ENCODE data around the gene CSPG4.
"Not testable (repeated sequence)": the region's sequence is repeated elsewhere in the genome, so short reads cannot be mapped to it uniquely, and the experiment has no call there.

Gene CSPG4

DNA sequence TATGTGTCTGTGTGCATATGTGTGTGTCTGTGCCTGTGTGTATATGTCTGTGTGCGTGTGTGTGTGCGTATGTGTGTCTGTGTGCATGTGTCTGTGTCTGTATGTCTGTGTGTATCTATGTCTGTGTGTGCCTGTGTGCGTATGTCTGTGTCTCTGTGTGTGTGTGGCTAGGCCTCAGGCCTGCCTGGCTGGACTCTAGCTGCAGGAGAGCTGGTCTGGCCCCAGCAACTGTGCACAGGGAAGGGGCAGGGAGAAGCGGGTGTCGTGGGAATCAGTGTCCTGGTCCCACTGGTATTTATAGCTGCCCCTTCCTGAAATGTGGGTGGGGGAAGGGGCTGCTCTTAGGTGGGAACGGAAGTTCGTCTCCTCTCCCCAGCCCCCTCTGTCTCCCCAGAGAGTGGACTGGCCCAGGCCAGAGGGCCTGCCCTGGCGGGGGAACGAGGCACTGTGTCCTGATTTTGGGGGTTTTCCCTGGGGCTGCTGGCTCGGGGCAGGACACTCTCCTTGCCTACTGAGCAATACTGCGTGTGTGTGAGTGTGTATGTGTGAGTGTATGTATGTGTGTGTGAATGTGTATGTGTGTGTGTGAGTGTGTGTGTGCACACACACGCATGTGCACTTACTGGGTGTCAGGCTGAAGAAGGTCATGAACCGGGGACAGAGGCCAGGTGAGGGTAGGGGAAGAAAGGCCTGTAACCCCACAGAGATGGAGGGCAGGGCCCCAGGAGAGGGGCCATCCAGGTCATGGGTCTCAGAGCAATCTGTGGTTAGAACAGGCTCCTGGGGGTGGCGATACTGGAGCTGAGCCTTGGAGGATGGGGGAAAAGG, 6.6 kb downstream of the CSPG4 start:
- Mint-ChIP-seq H3K36me3 (ENCODE audit: low read depth) (no peaks in the 10 kb centered on the region), H3K4me3 (no peak overlapping the region), H3K27me3 (ENCODE audit: low read depth) (no peaks in the 10 kb centered on the region), H3K27ac (no peak overlapping the region), H3K4me1 (ENCODE audit: low read depth) (peaks cover 2% of the 10 kb centered on the region), H3K9me3 (no peaks in the 10 kb centered on the region)

DNA sequence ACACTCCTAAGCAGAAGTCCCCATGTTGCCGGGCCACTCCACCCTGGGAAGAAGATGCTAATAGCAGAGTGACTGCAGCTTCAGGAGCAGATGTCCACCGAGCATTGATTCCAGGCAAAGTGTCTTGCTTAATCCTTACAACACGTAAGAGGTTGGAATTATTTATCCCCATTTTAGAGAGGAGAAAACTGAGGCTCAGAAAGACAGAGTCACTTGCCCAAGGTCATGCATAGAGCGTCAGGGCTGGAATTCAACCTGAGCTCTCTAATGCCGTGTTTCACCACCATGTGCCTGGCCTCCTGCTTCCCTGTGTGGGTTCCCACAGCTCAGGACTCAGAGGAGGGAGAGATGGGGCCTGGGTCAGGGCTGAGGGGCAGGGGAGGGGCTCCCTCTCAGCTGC, 7.3 kb downstream of the CSPG4 start:
- H3K4me3 Mint-ChIP-seq; H3K27me3 Mint-ChIP-seq (ENCODE audit: low read depth); H3K36me3 Mint-ChIP-seq (ENCODE audit: low read depth); H3K27ac Mint-ChIP-seq; H3K9me3 Mint-ChIP-seq; H3K4me1 Mint-ChIP-seq (ENCODE audit: low read depth): not testable (repeated sequence)

DNA sequence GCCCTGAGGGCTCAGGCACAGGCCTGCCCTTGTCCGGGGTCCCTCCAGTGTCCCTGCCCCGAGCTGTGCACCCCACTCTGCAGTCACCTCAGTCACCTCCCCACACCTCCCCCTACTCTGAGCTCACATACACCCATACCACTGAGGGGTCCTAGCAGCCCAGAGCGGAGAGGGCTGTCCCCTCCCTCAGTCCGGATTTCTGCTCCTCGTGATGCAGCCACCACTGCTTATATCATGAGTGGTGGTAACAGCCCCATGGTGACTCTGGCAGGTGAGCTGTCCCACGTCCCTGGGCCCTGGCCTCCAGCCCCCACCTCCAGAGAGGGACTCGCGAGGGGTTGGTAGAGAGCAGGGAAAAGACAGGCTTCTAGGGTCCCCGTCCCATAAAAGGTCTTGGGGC, 8.0 kb downstream of the CSPG4 start:
- no peaks in the 10 kb centered on the region for H3K9me3 Mint-ChIP-seq
- H3K27me3 Mint-ChIP-seq (ENCODE audit: low read depth), result no peaks in the 10 kb centered on the region
- H3K4me1 Mint-ChIP-seq (ENCODE audit: low read depth), result peaks cover 2% of the 10 kb centered on the region
- H3K4me3 Mint-ChIP-seq, result no peak overlapping the region
- no peak overlapping the region for H3K27ac Mint-ChIP-seq
- H3K36me3 Mint-ChIP-seq (ENCODE audit: low read depth), result no peaks in the 10 kb centered on the region

DNA sequence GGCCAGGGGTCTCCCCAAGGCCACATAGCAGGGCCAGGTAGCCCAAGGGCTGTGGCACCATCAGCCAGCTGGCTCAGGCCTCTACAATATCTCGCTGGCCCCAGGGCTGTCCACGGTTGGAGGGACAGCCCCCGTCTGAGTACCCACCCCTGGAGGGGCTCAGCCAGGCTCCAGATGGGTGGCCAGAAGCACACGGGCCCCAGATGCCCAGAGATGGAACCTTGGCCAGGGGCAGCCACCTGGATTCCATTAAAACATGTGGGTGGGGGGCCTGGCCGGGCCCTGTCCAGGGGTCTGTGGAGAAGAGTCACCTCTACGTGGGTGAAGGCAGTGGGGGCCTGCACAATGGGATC, 8.4 kb downstream of the CSPG4 start:
- Mint-ChIP-seq H3K4me3 (no peak overlapping the region), H3K27ac (no peak overlapping the region), H3K9me3 (no peaks in the 10 kb centered on the region), H3K4me1 (ENCODE audit: low read depth) (peaks cover 4% of the 10 kb centered on the region), H3K27me3 (ENCODE audit: low read depth) (no peaks in the 10 kb centered on the region), H3K36me3 (ENCODE audit: low read depth) (no peaks in the 10 kb centered on the region)

DNA sequence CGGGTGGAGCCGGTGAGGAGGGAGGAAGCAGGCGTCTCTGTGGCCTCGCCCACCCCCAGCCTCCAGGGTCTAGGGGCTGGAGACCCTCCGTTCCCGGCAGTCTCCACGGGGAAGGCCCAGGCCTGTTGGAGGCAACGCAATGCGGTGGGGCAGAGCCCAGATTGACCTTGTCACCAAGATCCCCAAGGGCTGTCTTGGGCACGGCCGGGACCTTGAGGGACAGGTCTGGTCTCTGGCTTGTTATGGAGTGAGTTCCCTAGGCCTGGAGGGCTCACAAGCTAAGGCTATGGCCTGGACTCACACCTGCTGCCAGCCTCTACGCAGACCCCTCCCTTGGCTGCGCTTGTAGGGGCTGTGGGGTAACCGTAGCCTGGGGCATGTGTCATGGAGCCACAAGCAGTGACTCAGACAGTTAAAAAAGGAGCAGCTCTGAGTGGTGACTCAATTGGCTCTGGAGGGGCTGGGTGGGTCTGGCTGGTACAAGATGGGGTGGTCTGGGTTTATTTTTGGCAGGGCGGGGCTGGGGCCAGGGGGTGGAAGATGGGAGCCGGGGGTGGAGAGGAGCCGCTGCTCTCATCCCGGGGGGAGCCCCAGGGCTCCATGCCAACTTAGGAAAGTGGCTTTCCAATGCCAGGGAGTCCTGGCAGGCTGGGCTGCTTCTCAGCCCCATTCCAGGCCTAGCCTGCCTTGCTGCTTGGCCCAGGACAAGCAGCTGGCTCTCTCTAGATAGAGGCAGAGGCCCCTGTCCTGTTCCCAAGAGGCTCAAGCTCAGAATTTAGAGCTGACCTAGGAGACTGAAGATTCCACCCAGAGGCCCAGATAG, 9.0 kb downstream of the CSPG4 start:
- H3K4me1 Mint-ChIP-seq (ENCODE audit: low read depth); H3K36me3 Mint-ChIP-seq (ENCODE audit: low read depth); H3K27ac Mint-ChIP-seq; H3K9me3 Mint-ChIP-seq; H3K4me3 Mint-ChIP-seq; H3K27me3 Mint-ChIP-seq (ENCODE audit: low read depth): not testable (repeated sequence)

DNA sequence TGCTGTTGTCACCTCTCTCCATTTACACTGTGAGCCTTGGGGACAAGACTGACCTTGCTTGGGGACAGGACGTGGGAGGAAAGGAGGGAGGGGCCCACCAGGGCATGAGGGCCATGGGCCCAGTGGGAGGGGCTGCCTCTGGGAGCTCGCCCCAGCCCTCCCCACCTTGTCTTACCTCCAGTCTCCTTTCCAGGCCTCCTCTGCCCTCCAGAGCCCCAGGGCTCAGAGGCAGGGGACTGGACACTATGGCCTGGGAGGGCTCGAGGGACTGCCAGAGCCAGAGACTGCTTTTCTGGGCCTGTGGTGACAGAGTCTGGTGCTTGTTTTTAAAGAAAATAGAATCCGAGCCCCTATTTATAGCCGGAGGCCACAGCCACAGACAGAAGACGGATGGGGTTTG, 10.2 kb downstream of the CSPG4 start:
- Mint-ChIP-seq H3K36me3 (ENCODE audit: low read depth) (no peaks in the 10 kb centered on the region), H3K27me3 (ENCODE audit: low read depth) (no peaks in the 10 kb centered on the region), H3K4me3 (no peak overlapping the region), H3K4me1 (ENCODE audit: low read depth) (peaks cover 4% of the 10 kb centered on the region), H3K9me3 (no peaks in the 10 kb centered on the region), H3K27ac (no peak overlapping the region)

DNA sequence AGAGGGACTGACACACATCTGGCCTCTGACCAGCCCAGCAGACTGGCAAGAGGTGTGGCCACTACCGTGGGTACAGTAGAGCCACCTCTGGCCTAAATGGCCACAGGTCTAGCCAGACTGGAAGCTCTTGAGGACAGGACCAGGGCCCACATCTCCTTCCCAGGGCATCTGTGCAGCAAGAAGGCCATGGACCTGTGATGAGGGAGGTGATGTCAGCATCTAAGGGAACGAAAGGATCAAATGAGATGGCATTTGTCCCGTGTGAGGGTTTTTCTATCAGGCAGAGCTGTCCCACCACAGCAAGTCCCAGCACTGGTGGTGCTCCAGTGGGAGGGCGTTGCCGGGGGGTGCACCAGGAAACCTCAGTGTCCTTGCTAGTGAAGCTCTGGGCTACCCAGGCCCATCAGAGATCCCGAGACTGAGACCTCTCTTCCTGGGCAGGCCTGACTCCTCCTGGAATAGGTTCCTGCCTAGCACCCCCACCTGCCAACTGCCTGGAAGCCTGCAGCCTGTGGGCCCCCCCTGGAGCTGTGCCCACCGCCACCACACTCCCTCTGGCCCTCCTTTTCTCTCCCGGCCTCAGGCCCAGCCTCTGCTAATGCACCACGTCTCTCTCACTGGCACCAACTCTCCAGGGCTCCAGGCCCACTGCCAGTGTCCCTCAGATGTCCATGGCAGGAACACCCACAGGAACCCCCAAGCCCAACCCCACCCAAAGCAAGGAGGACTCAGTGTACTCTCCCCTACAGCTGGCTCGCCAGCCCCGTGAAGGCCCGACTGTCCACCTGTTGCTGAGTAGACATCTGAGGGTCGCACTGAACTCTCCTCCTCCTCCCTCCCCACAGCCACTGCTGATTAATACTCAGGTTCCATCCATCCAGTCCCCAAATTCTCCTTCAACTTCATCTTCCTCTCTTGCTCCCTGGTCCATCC, 11.3 kb downstream of the CSPG4 start:
- not testable (repeated sequence) for H3K27ac Mint-ChIP-seq; H3K4me1 Mint-ChIP-seq (ENCODE audit: low read depth); H3K9me3 Mint-ChIP-seq; H3K36me3 Mint-ChIP-seq (ENCODE audit: low read depth); H3K27me3 Mint-ChIP-seq (ENCODE audit: low read depth); H3K4me3 Mint-ChIP-seq

DNA sequence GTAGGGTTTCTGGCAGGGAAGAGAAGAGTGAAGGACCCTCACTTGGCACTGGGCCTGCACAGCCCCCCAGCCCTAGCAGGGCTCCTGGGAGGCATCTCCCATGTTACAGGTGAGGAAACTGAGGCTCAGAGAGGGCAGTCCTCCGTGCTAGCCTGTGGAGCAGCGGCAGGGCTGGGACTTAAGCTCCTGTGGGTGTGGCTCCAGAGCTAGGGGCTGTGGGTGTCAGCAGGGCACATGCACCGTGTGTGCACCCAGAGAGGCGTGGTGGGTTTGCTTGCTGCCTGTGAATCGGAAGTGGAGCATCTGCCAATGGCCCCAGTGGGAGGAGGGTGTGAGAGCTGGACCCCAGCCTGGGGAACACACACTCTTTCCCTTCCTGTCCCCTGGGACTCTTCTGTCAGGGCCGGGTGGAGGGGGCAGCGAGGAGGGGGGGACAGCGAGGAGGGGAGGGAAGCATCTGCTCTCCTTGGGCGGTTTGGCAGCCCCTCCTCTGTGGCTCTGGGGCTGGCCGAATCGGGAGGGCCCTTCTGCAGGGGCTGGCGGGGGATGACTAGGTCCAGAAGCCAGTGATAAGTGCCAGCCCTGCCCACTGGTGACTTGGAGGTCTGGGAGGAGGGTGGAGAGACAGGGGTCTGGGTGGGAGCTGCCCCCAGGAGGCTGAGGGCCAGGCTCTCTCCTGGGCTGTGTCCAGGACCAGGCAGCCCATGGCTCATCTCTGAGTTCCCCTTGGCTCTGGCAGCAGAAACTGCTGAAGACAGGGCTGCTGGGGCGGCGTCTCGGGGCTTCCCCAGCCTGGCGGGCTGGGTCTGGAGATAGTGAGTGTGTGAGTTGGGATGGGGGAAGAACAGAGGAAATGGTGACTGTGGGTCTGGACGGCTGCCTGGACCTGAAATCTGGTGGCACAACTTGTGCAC, 12.4 kb downstream of the CSPG4 start:
- not testable (repeated sequence) for H3K27ac Mint-ChIP-seq, H3K4me3 Mint-ChIP-seq

DNA sequence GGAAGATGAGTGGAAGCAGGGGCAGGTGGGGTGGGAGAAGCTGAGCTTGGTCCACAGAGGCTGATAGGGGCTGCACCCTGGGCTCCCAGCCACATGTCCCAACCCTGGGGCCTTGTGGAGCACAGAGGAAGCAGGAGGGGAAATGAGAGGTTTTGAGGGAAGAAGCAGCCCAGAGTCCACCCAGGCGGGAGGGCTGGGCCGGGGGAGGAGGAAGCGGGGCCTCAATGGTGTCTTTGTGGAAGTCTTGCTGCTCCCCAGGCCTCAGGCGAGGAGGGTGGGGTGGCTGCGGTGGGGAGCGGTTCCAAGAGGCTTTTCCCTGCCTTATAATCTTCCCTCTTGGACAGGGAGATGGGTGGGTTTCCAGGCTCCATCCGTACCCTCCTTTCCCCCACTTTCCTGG, 13.1 kb downstream of the CSPG4 start:
- not testable (repeated sequence) for H3K36me3 Mint-ChIP-seq (ENCODE audit: low read depth); H3K27me3 Mint-ChIP-seq (ENCODE audit: low read depth); H3K27ac Mint-ChIP-seq; H3K4me3 Mint-ChIP-seq; H3K9me3 Mint-ChIP-seq
- peaks cover 17% of the 10 kb centered on the region for H3K4me1 Mint-ChIP-seq (ENCODE audit: low read depth)

More for the DNA sequence above, 12.4 kb downstream of the CSPG4 start:
- peaks cover 10% of the 10 kb centered on the region for H3K4me1 Mint-ChIP-seq (ENCODE audit: low read depth)
- H3K36me3 Mint-ChIP-seq (ENCODE audit: low read depth); H3K27me3 Mint-ChIP-seq (ENCODE audit: low read depth); H3K9me3 Mint-ChIP-seq: not testable (repeated sequence)

DNA sequence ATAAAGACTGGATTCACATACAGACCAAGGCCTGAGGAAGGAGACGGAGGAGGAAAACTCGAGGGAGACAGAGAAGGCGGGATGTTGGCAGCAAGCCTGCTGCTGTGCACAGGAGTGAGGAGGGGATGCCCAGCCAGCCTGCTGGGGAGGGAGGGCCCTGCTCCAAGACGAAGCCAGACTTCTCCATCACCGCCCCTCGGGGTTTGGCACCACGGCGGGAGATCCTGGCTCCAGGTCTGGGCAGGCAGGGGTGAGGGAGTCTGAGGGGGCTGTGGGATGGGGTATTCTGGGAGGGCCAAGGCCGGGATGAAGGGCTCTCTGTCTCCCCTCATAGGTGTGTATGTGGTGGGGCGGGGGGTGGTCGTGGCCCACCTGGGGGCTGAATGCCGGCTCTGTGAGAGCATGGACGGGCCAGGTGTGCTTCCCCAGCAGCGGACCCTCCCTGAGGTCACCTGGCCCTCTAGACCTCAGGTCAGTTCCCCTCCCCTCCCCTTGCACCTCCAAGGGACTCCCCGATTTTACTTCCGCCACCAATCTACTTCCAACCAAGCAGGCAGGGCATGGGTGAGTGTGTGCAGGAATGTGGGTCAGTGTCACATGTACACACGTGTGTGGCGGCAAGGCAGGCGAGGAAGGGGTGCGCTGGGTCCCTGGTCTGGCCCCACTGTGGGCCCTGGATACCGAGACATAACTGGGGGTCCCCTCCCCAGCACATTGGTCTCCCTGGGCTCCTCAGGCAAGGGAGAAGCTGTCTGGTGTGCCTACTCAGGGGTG, 14.5 kb downstream of the CSPG4 start:
- not testable (repeated sequence) for H3K36me3 Mint-ChIP-seq (ENCODE audit: low read depth); H3K9me3 Mint-ChIP-seq; H3K27ac Mint-ChIP-seq; H3K27me3 Mint-ChIP-seq (ENCODE audit: low read depth); H3K4me3 Mint-ChIP-seq
- peaks cover 17% of the 10 kb centered on the region for H3K4me1 Mint-ChIP-seq (ENCODE audit: low read depth)

DNA sequence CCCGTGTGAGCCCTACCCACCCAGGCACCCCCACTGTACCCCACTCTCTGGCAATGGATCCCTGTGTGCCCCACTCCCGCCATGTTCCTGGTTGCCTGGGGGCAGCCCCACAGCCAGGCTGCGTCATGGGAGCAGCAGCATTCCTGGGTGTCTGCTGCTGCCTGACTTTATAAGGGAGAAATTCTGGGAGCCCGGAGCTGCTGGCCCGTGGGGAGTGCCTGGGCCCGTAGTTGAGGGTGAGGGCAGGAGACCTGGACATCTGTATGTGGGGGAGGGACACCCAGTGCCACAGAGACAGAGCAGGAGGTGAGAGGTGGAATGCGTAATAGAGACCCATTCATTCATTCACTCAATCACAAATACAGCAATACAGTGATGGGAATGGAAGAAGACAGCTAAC, 15.1 kb downstream of the CSPG4 start:
- peaks cover 9% of the 10 kb centered on the region for H3K27me3 Mint-ChIP-seq (ENCODE audit: low read depth)
- no peaks in the 10 kb centered on the region for H3K9me3 Mint-ChIP-seq
- H3K4me3 Mint-ChIP-seq, result no peak overlapping the region
- H3K27ac Mint-ChIP-seq, result no peak overlapping the region
- H3K36me3 Mint-ChIP-seq (ENCODE audit: low read depth), result peaks cover 2% of the 10 kb centered on the region
- H3K4me1 Mint-ChIP-seq (ENCODE audit: low read depth), result peaks cover 19% of the 10 kb centered on the region

DNA sequence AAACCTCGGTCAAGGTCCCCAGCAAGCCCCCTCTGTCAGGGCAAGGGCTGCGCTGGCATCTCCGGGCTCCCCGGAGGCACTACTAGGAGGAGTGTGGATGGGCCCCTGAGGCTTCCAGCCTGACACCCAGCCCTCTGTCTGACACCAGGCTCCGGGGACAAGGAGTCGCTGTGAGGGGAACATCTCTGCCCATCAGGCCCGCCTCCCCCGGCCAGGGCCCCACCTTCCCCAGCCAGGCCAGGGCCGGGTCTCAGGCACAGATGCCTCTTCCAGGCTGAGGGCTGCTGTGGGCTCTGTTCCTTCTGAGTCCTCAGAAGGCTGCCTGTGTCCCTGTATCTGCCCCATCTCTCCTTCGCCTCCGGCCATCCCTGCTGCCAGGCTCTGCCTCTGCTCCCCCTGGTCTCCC, 15.8 kb downstream of the CSPG4 start:
- H3K9me3 Mint-ChIP-seq, result no peaks in the 10 kb centered on the region
- no peak overlapping the region for H3K27ac Mint-ChIP-seq
- peaks cover 2% of the 10 kb centered on the region for H3K36me3 Mint-ChIP-seq (ENCODE audit: low read depth)

DNA sequence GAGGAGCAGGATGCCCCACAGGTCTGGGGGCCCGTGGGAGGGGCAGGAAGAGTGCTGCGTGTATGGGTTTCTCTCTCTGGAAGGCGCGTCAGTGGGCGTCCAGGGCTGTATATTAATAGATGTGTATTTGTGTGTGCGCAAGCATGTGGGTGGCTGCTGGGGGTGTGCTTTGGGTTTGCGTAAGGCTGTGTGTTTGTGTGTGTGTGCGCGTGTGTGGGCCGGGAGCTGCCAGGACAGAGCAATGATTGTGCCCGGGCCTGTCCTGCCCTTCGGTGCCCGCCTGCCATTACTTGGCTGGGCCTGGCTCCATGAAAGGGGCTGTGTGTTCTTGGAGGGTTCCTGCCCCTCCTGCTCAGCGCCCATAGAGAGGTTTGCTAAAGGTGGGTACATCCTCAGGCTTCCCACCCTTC, 16.3 kb downstream of the CSPG4 start:
- Mint-ChIP-seq H3K4me3 (no peak overlapping the region), H3K4me1 (ENCODE audit: low read depth) (peaks cover 20% of the 10 kb centered on the region), H3K36me3 (ENCODE audit: low read depth) (peaks cover 2% of the 10 kb centered on the region), H3K27ac (no peak overlapping the region), H3K9me3 (no peaks in the 10 kb centered on the region), H3K27me3 (ENCODE audit: low read depth) (peaks cover 14% of the 10 kb centered on the region)

More for the DNA sequence above, 15.8 kb downstream of the CSPG4 start:
- Mint-ChIP-seq H3K4me3 (no peak overlapping the region), H3K4me1 (ENCODE audit: low read depth) (peaks cover 20% of the 10 kb centered on the region), H3K27me3 (ENCODE audit: low read depth) (peaks cover 14% of the 10 kb centered on the region)

Measured in T-helper 1 cell treated with Interleukin-12 subunit alpha and Interleukin-12 subunit beta and Interleukin-4 antibody, amounts not matched to agents 30 μg/mL and 1 μg/mL, for 36 hours (primary cell).